Colonic mucosa (tissue), 4 donors: ENCODE measurements around the gene KRTAP5-3. TPM values are rescaled to one million over a fixed set of nuclear protein-coding genes. Genes with fewer than 3 reads are reported as not detected.
"Not testable (repeated sequence)": the region's sequence is repeated elsewhere in the genome, so short reads cannot be mapped to it uniquely, and the experiment has no call there.

Experiments used
- DNase-seq: peaks from one replicate; pipeline ENCODE4 v3.0.0-alpha.2; 2020
- H3K27ac ChIP-seq: fragments of 200-600 bp; one replicate; pipeline ENCODE4 v1.8.0; 2021
- H3K27me3 ChIP-seq: fragments of 200-600 bp; one replicate; pipeline ENCODE4 v1.8.0; 2021
- H3K36me3 ChIP-seq: fragments of 200-600 bp; one replicate; pipeline ENCODE4 v1.8.0; 2021
- H3K4me1 ChIP-seq: fragments of 200-600 bp; one replicate; pipeline ENCODE4 v1.8.0; 2021; ENCODE audit warnings: mild to moderate bottlenecking
- H3K4me3 ChIP-seq: fragments of 200-600 bp; one replicate; pipeline ENCODE4 v1.8.0; 2021
- H3K9ac ChIP-seq, 2 donors: one replicate each; pipeline ENCODE4 v1.7.0; 2013; ENCODE audit warnings: control low read depth in 2 of 2, low read depth in 2 of 2, low read length in 2 of 2
- H3K9me3 ChIP-seq: fragments of 200-600 bp; one replicate; pipeline ENCODE4 v1.8.0; 2021
- intact Hi-C: fragments of 100-400 bp; cut with DNase I; formaldehyde crosslinking; loops from one replicate; pipeline ENCODE4 v1.14.1; 2022
- total RNA-seq, 2 donors: library from RNA; stranded (reverse); fragmentation: NEBNext Ultra II Directional in 1 of 2; extraction: Animal tissue kit (Norgen Biotek cat#: 25700) in 1 of 2; gene quantifications; one replicate each; pipeline ENCODE4 v1.2.1, GENCODE V29; 2021
- TF ChIP-seq, protein P1 (sequence below): fragments of 200-600 bp; IDR thresholded peaks from one replicate; pipeline ENCODE4 v1.8.0; 2022; ENCODE audit warnings: antibody characterized with exemption, mild to moderate bottlenecking
- donor health status: healthy.
- donor health status: DM: no; HTN: no; CAD: no.
- donor health status: DM: no; HTN: no; CAD: no.

The KRTAP5-3 gene
- total RNA-seq, 2 donors from 2014 or later, result not detected

DNA sequence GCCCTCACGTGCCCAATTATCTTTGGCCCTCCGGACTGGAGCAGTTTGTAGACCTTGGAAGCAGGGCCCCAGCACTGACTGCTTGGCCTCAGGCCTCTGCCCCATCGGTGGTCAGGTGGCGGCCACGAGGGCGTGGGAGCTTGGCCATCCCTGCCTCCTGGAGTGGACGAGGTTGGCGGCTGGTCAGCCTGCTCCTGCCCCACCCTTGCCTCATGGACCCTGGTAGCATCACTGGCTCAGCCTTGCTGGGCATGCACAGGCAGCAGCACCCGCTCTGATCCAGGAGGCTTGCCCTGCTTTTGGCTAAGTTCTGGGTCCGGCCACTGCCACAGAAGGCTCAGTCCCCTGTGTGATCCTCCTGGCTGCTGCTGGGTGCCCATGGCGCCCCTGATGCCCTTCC is 4.1 kb downstream of the KRTAP5-3 start:
- no peaks in the 10 kb centered on the region for H3K27me3 ChIP-seq
- H3K4me3 ChIP-seq, result no peak overlapping the region
- H3K9ac ChIP-seq, result no peak overlapping the region
- no peak overlapping the region for H3K27ac ChIP-seq
- no peaks in the 10 kb centered on the region for H3K4me1 ChIP-seq
- no peaks in the 10 kb centered on the region for H3K36me3 ChIP-seq
- no peaks in the 10 kb centered on the region for H3K9me3 ChIP-seq
- TF ChIP-seq, protein P1, sequence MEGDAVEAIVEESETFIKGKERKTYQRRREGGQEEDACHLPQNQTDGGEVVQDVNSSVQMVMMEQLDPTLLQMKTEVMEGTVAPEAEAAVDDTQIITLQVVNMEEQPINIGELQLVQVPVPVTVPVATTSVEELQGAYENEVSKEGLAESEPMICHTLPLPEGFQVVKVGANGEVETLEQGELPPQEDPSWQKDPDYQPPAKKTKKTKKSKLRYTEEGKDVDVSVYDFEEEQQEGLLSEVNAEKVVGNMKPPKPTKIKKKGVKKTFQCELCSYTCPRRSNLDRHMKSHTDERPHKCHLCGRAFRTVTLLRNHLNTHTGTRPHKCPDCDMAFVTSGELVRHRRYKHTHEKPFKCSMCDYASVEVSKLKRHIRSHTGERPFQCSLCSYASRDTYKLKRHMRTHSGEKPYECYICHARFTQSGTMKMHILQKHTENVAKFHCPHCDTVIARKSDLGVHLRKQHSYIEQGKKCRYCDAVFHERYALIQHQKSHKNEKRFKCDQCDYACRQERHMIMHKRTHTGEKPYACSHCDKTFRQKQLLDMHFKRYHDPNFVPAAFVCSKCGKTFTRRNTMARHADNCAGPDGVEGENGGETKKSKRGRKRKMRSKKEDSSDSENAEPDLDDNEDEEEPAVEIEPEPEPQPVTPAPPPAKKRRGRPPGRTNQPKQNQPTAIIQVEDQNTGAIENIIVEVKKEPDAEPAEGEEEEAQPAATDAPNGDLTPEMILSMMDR, result no peak
- intact Hi-C loops, result no loop called here
- no peak for DNase-seq

DNA sequence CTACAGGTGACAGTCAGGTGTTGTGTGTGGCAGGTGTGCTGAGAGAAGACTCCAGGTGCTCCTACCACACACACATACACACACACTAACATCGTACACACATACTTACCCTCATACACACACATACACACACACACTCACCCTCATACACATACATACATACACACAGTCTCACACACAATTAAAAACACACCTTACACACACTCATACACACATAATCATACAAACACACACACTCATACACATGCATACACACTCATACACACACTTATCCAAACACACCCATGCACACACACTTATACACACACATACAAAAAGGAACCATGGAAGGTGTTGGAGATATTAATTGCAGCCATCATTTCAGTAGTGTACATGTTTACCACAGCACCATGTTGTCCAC is 4.6 kb downstream of the KRTAP5-3 start:
- H3K27ac ChIP-seq, result no peak overlapping the region
- no peaks in the 10 kb centered on the region for H3K36me3 ChIP-seq
- DNase-seq, result no peak
- H3K9me3 ChIP-seq, result no peaks in the 10 kb centered on the region
- no peaks in the 10 kb centered on the region for H3K27me3 ChIP-seq
- TF ChIP-seq, protein P1, result no peak
- no peak overlapping the region for H3K4me3 ChIP-seq
- H3K9ac ChIP-seq, result no peak overlapping the region
- no peaks in the 10 kb centered on the region for H3K4me1 ChIP-seq
- intact Hi-C loops, result no loop called here

DNA sequence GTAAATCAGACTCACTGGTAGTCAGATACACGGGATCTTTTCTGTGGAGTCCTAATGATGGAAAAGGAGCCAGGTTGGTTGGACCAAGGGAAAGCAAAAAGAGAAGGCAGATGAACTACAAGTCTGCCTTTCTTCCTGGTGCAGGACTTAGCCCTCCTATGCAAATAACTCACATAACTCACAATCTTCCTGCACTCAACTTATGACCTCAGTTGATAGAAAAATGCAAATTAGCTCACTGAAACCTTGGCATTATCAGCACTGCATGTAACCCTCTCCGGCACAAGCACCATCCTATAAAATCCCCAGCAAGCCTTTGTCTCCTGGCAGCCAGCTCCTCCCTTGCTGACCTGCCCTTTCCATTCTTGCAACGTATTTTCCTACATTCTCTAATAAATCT is 6.6 kb downstream of the KRTAP5-3 start:
- H3K9me3 ChIP-seq, H3K27ac ChIP-seq, H3K27me3 ChIP-seq, H3K36me3 ChIP-seq, H3K4me3 ChIP-seq, DNase-seq, H3K4me1 ChIP-seq, intact Hi-C loops, H3K9ac ChIP-seq: not testable (repeated sequence)

DNA sequence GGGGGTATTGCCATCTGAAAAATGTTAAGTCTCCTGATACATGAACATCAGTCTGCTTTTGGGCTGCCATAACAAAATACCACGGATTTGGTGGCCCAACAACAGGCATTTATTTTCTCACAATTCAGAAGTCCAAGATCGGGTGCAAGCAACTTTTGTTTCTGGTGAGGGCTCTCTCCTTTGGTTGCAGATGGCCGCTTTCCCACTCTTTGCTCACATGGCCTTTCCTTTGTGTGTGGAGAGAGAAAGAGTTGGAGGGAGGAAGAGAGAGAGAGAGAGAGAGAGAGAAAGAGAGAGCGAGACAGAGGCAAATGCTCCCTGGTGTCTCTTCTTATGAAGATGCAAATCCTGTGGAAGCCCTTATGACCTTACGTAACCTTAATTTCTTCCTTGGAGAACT is 7.6 kb downstream of the KRTAP5-3 start:
- H3K9ac ChIP-seq, result no peak overlapping the region
- no peaks in the 10 kb centered on the region for H3K9me3 ChIP-seq
- H3K27me3 ChIP-seq, result no peaks in the 10 kb centered on the region
- TF ChIP-seq, protein P1, result no peak
- H3K27ac ChIP-seq, result no peak overlapping the region
- intact Hi-C loops, result no loop called here
- H3K4me1 ChIP-seq, result no peaks in the 10 kb centered on the region
- H3K4me3 ChIP-seq, result no peak overlapping the region
- H3K36me3 ChIP-seq, result no peaks in the 10 kb centered on the region
- no peak for DNase-seq

DNA sequence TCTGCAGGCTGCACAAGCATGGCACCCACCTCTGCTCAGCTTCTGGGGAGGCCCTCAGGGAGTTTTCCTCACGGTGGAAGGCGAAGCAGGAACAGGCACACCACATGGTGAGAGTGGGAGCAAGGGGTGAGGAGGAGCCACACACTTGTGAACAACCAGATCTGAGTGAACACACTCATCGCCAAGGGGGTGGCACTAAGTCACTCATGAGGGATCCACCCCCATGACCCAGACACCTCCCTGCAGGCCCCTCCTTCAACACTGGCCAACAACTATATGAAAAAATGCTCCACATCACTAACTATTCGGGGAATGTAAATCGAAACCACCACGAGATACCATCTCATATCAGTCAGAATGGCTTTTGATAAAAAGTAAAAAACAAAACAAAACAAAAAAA is 9.4 kb downstream of the KRTAP5-3 start:
- no peaks in the 10 kb centered on the region for H3K27me3 ChIP-seq
- no peak overlapping the region for H3K4me3 ChIP-seq
- TF ChIP-seq, protein P1, result no peak
- no peak overlapping the region for H3K27ac ChIP-seq
- H3K9ac ChIP-seq, result no peak overlapping the region
- no peaks in the 10 kb centered on the region for H3K4me1 ChIP-seq
- no peaks in the 10 kb centered on the region for H3K9me3 ChIP-seq
- intact Hi-C loops, result no loop called here
- no peaks in the 10 kb centered on the region for H3K36me3 ChIP-seq
- DNase-seq, result no peak

DNA sequence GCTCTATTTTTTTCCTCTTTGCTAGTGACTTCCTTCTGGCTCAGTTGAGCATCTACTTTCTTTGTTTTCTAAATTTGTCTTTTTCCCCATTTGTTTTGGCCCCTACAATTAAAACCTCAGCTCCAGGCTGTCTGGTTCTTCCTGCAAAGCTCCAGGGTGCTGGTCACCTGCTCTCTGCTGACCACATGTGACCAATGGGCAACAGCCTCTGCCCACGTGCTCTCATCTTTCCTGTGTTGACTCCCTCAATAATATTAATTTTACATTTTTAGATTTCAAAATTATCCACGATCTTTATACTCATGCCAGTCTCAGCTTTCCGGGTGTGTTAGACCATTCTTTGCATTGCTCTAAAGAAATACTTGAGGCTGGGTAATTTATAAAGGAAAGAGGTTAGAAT is 9.9 kb downstream of the KRTAP5-3 start:
- H3K9me3 ChIP-seq, H3K4me3 ChIP-seq, H3K4me1 ChIP-seq, H3K27me3 ChIP-seq, H3K36me3 ChIP-seq, DNase-seq, intact Hi-C loops, H3K9ac ChIP-seq, H3K27ac ChIP-seq: not testable (repeated sequence)

DNA sequence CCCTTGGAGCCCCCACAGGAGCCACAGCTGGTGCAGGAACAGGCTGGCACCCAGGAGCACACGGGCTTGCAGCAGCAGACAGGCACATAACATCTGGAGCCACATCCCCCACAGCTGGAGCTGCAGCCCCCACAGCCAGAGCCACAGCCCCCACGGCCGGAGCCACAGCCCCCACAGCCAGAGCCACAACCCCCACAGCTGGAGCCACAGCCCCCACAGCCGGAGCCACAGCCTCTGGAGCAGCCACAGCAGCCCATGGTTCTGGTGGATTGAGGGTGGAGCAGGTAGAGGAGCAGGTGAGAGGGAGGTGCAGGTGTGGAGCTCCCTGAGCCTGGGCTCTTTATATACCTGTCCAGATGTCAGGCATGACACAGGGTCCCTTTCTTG is 10.3 kb downstream of the KRTAP5-3 start, which contains the start of gene KRTAP5-2:
Gene KRTAP5-2 (minus strand): TSS at position 301 of the 387 bp plus-strand sequence. CDS start 44 bp downstream, at position 257.
- no peak for DNase-seq
- H3K27ac ChIP-seq, result no peak within 1 kb of the TSS
- H3K36me3 ChIP-seq, result no peaks in the 10 kb centered on the region
- H3K9ac ChIP-seq, result no peak within 1 kb of the TSS
- no peaks in the 10 kb centered on the region for H3K27me3 ChIP-seq
- H3K9me3 ChIP-seq, result no peaks in the 10 kb centered on the region
- no peaks in the 10 kb centered on the region for H3K4me1 ChIP-seq
- no peak within 1 kb of the TSS for H3K4me3 ChIP-seq
- intact Hi-C loops, result no loop called here
- TF ChIP-seq, protein P1, result no peak
